Activated CD4-positive, alpha-beta T cell treated with anti-CD3 and anti-CD28 coated beads for 24 hours (primary cell): ENCODE data around the gene PRSS27.
A peak's percentile ranks its signal among the peaks of the same experiment; 100 is the strongest.
"Not testable (repeated sequence)": the region's sequence is repeated elsewhere in the genome, so short reads cannot be mapped to it uniquely, and the experiment has no call there.

Experiments
- DNase-seq, 2 donors: peaks; one replicate each; pipeline ENCODE4 v3.0.0-alpha.2; 2020; ENCODE audit warnings: low read depth in 2 of 2

PRSS27 gene

DNA sequence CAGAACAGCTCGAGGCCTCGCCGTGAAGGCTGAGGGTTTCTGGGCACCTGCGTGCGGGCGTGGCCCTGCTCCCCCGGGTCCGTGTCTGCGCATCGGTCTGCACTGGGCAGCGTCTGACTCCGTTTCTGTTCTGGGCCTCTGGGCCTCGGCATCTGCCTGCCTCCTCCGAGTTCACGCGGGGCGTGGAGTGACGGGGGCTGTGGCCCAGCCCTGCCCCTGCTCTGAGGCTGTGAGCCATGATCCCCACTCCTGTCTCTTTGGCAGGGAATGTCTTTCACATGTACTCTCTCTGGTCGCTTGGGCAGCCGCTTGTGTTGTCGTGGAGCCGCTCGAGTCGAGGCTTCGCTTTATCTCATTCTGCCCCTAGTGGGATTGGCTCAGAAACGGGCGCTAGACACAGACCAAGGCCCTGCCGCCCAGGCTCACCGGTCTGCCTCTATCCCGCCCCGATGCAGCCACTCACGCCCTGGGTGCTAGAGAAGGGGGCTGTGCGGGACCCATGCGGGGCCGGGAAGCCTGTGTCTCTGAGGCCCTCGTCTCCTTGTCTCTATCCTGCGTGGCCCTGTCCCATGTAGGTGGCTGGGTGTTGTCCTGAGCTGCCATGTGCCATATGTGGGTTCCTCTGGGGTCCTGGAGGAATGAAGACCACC lies 23.3 kb downstream of the PRSS27 start:
- not testable (repeated sequence) for DNase-seq

DNA sequence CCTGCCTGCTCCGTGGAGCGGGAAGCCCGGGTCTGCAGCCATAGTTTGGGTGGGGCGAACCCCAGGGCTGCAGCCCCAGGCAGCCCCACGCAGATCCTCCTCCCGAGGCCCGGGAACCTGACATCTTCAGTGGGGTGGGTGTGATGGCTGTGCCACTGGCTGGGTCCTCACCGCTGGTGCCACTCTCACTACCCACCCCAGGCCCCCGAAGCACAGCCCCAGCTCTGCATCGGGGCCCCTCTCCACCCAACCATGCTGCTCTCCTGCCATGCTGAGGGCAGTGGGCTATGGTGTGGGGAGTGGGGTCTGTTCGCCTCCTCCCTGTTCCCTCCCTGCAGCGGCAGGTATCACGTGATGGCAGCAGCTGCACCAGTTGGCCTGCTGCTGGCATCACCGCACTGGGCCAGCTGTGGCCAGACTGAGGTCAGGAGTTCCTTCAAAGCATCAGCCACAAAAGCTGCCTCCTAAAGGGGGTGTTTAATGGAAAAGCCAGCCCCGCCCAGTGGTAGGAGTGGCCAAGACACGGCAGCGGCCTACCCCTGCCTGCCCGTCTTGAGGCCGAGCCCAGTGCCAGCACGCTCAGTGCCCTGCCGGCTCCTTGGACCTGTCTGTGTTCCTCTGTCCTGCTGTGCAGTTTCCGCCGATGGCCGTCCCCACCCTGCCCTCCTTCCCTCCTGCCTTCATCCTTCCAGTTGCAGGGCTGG lies 26.9 kb downstream of the PRSS27 start:
- no peak for DNase-seq

GRCh38 chr16:2692251-2692947 lies 27.6 kb downstream of the PRSS27 start:
- no peak for DNase-seq

GRCh38 chr16:2691491-2692248 lies 28.4 kb downstream of the PRSS27 start:
- DNase-seq = no peak

DNA sequence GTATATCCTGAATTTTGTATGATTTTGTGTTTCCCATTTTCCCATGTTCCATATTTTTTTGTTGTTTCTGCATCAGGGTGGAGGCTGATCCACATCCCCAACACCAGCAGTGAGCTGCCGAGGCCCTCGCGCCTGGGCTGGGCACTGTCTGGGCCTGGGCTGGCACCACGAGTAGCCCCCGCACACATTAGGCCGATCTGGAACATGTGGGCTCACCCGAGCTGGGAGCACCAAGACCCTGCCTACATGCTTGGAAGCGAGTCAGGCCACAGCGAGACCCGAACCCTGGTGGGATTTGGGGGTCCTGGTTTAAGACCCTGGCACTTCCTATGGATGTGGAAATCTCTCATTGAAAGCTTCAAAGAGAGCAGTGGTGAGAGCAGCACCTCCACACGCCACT lies 29.2 kb downstream of the PRSS27 start:
- no peak for DNase-seq

GRCh38 chr16:2689968-2690801 lies 29.8 kb downstream of the PRSS27 start:
- DNase-seq = no peak

DNA sequence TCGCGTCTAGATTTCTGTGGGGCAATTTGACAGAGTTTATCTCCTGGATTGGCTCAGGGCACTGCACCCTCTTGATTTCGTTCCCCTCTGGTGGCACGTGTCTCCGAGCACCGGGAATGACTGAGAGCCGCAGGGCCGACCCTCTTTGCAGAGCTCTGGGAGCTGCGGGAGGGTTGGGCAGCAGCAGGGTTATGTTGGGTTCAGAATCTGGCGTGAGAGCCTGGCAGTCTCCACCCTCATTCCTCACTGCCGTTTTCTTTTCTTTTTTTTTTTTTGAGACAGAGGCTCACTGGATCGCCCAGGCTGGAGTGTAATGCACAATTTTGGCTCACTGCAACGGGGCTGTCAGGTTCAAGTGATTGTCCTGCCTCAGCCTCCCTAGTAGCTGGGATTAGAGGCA lies 30.6 kb downstream of the PRSS27 start:
- not testable (repeated sequence) for DNase-seq

GRCh38 chr16:2687531-2688308 lies 32.3 kb downstream of the PRSS27 start:
- DNase-seq = no peak

DNA sequence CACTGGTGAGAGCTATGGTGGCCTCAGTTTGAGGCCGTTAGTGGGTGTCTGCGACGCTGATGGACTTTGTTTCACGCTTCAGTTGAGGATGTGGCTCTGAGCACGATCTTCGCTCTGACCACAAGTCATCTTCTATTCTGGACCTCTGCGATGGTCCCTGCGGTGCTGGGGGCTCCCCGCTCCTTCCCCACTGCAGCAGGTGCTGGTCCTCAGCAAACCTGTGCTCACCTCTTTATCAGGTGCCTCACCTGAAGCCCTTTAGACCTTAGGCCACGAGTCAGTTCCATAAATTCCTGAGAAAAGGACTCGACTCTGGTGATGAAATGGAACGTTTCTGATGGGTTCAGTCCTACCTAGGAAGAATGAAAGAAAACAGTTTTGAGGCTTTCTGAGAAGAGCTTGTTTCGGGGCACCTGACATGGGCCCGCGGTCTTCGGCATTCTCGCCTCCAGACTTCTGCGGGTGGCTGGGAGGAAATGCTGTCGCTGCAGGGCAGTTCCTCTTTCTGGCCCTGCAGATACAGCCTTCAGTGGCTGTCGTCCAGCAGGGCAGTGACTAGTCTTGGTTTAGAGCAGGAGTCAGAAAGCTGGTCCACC lies 33.0 kb downstream of the PRSS27 start:
- DNase-seq = no peak

DNA sequence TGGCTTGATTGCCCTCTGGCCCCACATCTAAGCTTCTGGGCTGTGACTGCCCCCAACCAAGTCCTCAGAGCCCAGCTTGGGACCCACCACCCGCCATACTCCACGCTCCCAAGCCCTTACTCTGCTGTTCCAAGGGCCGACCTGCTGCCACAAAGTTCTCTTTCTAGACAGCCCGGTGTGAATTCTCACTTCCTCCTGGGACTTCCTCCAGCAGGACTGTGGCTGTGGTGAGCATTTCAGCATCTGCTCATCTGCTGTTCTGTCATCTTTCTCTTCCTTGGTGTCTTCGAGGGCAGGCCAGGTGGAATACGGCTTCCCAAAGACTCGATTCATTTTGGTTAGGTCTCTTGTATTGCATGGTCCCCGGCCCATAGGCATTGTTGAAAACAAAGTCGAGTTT lies 33.9 kb downstream of the PRSS27 start:
- DNase-seq = not testable (repeated sequence)

- DNase-seq = not testable (repeated sequence)
These were observed 37.0 kb downstream of the PRSS27 start for GRCh38 chr16:2683041-2683440.

GRCh38 chr16:2682209-2683021 lies 37.6 kb downstream of the PRSS27 start, which contains the start of gene KCTD5:
TSS of gene KCTD5 (plus strand) at chr16:2682523. CDS start at chr16:2682549, 26 bp downstream.
- peak; percentile 95 for DNase-seq

GRCh38 chr16:2680360-2680759 lies 39.7 kb downstream of the PRSS27 start:
- DNase-seq = not testable (repeated sequence)

DNA sequence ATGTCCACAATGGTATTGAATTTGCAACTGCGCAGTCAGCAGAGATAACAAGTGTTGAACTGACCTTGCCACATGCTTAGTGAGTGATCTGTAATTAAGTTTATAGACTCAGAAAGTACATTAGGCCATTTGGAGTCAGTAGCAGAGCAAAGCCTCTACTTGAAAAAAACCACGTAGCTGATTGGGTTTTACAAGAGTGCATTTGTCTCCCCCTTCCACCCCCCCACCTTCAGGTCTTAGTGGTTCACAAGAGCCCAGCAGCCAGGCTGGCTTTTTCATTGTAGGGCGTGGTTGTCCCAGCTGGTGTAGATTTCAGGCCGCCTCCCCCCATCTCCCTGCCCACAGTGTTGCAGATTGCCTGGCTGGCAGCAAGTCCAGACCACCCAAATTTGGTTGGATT lies 40.1 kb downstream of the PRSS27 start:
- DNase-seq = not testable (repeated sequence)

GRCh38 chr16:2678206-2678965 lies 41.6 kb downstream of the PRSS27 start:
- not testable (repeated sequence) for DNase-seq

- DNase-seq = not testable (repeated sequence)
These were observed 43.1 kb downstream of the PRSS27 start for GRCh38 chr16:2676937-2677336.

GRCh38 chr16:2675714-2676113 lies 44.3 kb downstream of the PRSS27 start:
- DNase-seq = no peak

- no peak for DNase-seq
These were observed 45.0 kb downstream of the PRSS27 start for GRCh38 chr16:2675021-2675420.
